Activated CD4-positive, alpha-beta T cell treated with anti-CD3 and anti-CD28 coated beads, Interleukin-2, amount 50 U/mL, for 1 hour (primary cell): ENCODE measurements around the gene PHKG1.
"Not testable (repeated sequence)": the region's sequence is repeated elsewhere in the genome, so short reads cannot be mapped to it uniquely, and the experiment has no call there.

Experiments used
- DNase-seq: peaks from one replicate; pipeline ENCODE4 v3.0.0-alpha.2; 2020

Gene PHKG1

DNA sequence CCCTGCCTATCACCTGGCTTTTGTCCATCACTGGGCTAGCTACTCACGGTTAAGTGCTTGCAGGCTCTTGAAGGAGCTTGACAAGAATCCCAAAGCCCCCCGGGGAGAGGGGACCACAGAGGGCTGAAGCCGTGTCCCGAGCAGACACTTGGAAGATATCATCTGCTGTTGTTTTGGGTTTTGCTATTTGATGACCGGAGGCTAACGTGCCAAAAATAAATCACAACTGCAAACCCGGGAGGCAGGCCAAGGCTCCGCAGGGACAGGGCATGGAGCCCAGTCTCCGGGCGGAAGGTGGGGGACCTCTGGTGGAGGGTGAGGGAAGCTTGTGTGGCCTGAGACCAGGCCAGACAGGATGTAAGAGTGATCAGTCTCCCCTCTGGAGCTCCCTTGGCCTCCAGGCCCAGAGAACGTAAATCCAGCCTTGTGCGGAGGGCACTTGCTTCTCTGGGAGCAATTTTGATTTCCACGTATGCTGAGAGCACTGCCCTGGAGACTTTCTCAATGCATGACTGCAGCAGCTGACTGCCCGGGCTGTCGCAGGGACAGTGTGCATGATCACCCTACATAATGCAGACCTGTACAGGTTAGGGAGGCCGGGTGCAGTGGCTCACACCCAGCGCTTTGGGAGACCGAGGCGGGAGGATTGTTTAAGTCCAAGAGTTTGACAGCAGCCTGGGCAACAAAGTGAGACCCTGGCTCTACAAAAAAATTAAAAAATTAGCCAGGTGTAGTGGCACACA lies at the start of gene PHKG1:
PHKG1 (minus strand) TSS at position 164 of the 743 bp plus-strand sequence. CDS start 4,011 bp downstream, outside the sequence.
- no peak for DNase-seq

DNA sequence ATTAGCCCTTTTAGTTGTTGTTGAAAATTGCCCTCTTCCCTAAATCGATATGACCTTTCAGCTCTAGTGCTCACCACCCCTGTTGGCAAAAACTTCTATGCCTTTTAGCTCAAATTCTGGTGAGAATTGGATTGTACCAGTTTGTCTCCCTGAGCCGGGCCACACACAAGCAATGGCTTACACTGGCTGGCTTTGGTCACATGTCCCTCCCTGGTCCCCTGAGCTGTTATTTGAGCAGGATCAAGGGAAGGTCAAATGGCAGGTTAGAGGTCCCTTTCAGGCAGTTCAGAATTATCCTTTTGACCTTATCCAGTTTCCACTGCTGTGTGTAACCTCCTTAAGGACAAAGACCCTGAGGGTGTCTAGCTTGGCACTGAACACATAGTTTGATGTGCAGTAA lies 38.3 kb upstream of the PHKG1 start:
- not testable (repeated sequence) for DNase-seq

DNA sequence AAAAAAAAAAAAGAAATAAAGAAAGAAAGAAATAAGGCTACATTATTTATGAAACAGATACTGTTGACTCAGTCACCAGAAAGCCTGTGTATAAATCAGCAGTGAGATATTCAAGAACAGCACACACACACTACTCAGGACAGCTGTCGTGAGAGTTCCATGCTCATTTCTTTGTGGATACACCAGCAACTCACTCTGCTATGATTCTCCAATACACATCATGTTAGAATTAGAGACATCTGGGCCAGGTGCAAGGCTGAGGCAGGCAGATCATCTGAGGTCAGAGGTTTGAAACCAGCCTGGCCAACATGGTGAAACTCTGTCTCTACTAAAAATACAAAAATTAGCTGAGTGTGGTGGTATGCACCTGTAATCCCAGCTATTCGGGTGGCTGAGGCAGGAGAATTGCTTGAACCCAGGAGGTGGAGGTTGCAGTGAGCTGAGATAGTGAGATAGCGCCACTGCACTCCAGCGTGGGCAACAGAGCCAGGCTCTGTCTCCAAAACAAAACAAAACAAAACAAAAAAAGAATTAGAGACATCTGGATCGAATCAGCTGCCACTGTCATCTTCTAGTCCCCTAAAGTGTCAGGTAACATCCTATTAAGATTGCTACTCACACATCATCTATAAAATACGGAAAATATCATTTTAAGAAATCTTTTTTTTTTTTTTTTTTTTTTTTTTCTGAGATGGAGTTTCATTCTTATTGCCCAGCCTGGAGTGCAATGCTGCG lies 34.7 kb upstream of the PHKG1 start:
- no peak for DNase-seq

DNA sequence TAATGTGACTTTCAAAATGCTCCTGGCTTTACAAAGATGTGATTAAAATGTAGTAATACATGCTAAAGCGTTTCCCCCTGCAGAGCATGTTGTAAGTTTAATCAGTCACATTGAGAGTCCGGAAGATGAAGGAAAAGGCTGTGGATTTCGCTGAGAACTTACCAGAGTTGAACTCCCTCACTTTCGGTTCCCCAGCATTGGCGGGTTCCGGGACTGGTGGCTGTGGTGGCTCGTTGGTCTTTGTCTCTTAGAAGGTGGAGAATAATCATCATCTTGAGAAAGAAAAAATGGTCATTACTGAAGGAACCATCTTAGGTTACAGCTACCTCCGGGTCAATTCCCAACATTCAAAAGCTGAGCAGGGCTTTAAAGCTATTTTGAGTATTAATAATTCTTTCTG lies 33.1 kb upstream of the PHKG1 start:
- no peak for DNase-seq

DNA sequence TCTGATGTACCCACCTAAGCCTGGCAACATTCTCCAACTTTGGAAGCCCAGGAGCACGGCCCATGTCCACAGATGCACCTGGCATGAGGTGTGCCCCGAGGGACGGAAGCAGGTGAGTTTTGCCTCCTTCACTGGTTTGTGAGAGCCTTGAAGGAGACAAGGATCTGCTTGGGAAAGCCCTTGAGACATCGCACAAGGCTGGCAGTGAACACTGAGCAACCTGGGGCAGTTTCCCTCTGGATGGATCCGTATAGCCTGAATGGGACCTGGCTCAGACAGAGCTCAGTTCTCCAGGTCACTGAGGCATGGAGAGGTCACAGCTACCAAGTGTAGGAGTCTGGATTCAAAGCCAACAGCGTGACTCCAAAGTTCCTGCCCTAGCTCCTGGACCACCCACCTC lies 32.2 kb upstream of the PHKG1 start:
- no peak for DNase-seq

DNA sequence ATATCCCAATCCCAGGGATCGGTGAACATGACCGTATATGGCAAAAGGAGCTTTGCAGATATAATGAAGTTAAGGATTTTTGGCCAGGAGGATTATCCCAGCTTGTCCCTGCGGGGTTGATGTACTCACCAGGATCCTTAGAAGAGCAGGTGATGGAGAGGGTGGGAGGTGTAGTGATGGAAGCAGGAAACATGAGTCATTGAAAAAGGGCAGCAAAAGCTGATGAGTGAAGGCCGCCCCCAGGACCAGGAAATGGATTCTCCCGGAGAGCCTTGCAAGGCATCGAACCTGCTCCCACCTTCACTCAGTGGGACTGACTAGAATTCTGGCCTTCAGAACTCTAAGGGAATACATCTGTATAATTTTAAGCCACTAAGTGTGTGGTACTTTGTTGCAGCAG lies 28.7 kb upstream of the PHKG1 start:
- no peak for DNase-seq

DNA sequence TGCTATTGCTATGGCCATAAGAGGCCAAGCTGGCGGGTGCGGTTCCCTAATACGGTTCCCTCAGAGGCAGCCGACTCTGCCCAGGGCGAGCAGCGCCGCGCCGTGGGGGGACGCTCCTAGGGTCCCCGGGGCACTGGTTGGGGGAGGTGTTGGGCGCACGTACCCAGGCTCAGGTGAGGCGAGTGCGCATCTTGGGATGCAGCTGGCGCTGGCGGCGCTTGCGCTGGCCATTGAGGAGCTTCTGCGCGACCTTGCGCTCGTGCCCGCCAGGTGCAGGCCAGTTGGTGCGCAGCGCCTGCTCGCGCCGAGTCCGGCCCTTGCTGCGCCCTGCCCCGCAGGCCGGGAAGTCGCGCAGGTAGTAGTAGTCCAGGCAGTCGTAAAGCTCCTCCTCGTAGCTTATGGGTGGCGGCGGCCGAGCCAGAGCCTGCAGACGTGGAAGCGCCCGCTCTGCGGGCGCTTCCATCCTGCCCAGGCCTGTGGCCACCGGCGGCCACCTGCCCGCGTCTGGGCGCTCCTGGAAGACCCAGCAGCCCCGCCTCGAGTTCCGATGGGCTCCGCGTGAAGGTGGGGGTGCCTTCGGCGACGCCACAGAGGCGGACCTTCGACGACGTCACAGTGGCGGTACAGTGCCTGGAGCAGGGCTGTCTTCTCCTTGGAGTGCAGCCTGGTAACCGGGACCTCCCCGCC lies 23.2 kb upstream of the PHKG1 start, which contains the start of gene NUPR2:
NUPR2 (minus strand) TSS at position 566 of the 687 bp plus-strand sequence; CDS start at position 463, 103 bp downstream.
- DNase-seq, result no peak

DNA sequence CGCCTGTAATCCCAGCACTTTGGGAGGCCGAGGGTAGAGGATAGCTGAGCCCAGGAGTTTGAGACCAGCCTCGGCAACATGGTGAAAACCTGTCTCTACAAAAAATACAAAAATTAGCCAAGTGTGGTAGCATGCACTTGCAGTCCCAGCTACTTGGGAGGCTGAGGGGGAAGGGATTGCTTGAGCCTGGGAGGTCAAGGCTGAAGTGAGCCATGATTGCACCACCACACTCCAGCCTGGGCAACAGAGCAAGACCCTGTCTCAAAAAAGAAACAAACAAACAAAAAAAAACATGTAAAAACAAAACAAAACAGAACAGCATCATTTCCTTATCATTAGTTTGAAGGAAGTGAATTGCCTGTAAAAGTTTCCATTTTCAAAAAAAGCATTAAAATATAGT lies 19.5 kb upstream of the PHKG1 start:
- DNase-seq, result not testable (repeated sequence)

DNA sequence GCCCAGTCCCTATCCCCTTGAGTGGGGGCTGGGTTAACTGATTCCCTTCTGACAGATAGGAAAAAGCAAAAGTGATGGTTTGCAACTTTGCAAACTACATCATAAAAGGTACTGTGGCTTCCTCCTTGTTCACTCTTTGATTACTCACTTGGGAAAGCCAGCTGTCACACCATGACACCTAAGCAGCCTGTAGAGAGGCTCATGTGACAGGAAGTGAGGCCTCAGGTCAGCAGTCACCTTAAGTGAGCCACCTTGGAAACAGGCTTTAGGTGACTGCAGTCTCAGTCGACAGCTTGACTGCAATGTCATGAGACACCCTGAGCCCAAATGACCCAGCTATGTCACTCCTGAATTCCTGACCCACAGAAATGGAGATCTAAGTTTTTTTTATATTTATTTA lies 17.9 kb upstream of the PHKG1 start:
- no peak for DNase-seq

DNA sequence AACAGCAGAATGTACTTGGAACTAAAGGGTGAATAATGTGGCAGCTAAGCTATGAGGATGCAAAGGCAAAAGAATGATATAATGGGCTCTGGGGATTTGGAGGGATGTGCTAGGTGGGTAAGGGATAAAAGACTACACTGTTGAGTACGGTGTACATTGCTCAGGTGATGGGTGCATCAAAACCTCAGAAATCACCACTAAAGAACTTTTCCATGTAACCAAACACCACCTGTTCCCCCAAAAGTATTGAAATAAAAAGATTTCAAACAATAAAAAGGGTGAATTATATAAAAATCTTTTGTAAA lies 15.2 kb upstream of the PHKG1 start:
- no peak for DNase-seq

DNA sequence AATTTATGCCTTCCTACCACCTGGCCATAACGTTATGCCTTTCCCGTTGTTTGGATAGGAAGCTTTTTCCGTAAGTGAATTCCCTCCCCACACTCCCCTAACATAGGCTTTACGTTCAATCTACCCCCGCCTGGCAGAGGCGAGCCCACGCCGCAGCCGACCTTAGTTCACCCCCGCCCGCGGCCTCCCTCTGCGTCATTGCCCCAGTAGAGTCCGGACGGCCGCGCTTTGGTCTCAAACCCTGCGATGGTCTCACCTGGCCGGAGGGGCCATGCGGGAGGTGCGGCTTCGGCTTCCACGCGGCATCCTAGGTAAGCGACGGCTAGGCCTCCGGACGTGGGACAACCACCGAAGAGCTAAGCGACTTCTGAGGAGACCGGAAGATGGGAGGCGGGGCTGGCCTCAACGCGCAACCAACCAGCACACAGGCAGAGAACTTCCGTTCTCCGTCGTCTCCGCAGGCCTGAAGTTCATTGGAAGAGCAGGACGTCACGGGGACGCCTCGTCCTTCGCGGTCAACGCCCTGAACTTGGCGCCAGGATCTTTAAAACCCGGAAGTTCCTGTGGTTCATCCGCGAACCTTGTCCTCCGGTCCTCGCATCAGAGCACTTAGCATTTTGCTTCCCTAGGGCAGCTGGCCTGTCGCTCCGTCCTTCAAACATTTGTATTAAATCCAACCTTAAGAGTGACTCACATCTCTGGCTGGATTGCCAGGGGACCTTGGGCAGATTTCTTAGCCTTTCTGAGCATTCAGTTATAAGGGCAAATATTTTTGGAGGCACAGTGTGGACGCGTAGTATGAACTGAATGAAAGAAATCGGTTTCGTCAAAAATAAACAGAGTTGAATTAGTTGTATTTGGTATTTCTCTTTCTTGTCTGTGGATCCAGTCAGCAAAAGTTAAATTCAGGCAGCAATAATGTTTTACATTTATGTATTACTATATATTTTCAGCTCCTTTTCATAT lies 13.6 kb upstream of the PHKG1 start, which contains the start of gene CHCHD2:
CHCHD2 (minus strand) TSS at position 369 of the 966 bp plus-strand sequence; CDS start at position 306, 63 bp downstream.
- peak; percentile 91 for DNase-seq

DNA sequence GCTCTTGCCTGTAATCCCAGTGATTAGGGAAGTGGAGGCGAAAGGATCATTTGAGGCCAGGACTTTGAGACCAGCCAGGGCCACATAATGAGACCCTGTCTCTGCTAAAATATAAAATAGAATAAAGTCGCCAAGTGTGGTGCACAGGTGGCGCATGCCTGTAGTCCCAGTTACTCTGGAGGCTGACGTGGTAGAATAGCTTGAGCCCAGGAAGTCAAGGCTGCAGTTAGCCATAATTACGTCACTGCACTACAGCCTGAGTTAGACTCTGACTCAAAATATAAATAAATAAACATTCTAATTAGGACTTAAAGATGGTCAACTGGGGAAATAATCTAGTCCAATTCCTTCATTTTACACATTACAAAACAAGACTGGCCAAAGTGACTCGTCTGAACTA lies 12.8 kb upstream of the PHKG1 start:
- peak; percentile 37 for DNase-seq

DNA sequence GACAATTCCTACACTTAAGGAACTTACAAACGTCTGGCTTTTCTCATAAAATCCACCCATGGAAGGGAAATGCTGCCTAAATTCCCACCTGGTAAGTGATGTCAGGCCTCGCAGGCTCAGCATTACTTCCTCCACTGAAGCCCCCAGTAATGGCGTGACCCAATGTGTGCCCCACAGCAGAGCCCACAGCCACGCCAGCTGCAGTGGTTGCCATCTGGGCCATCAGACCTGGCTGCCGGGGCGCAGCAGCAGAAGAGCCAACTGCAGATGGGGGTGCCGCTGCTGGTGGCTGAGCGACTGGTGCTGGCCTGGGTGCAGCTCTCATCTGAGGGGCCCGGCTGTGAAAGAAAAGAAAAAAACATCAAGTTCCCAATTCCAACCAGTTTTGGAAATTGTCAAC lies 11.4 kb upstream of the PHKG1 start:
- DNase-seq, result not testable (repeated sequence)

DNA sequence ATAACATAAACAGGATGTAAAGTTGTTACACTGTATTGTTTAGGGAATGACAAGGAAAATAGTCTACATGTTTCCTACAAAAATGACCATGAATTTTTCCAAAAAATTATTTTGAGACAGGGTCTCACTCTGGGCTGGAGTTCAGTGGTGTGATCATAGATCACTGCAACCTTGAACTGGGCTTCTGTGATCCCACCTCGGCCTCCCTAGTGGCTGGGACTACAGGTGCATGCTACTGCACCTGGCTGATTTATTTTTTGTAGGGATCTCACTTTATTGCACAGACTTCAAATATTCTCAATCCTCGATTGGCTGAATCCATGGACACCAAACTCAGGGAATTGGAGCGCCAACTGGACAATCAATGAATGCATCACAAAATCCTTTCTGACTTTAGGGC lies 6.9 kb upstream of the PHKG1 start:
- DNase-seq, result no peak

DNA sequence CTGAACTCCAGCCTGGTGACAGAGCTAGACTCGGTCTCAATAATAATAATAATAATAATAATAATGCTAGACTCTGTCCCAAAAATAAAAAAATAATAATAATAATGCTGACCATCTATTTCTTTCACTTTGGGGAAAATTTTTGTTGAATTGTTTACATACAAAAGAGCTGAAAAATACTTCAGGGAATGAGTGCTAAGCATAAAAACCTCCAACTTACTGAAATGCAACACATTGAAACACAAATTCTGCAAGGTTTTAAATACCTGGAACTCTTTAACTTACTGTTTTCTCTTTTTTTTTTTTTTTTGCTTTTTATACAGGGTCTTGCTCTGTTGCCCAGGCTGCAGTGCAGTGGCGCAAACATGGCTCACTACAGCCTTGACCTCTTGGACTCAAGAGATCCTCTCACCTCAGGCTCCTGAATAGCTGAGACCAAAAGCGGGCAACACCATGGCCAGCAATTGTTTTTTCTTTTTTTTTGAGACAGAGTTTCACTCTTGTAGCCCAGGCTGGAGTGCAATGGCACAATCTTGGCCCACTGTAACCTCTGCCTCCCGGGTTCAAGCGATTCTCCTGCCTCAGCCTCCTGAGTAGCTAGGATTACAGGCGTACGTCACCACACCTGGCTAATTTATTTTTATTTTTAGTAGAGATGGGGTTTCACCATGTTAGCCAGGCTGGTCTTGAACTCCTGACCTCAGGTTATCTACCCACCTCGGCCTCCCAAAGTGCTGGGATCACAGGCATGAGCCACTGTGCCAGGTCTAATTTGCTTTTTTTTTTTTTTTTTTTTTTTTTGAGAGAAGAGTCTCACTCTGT lies 5.6 kb upstream of the PHKG1 start:
- DNase-seq, result not testable (repeated sequence)

DNA sequence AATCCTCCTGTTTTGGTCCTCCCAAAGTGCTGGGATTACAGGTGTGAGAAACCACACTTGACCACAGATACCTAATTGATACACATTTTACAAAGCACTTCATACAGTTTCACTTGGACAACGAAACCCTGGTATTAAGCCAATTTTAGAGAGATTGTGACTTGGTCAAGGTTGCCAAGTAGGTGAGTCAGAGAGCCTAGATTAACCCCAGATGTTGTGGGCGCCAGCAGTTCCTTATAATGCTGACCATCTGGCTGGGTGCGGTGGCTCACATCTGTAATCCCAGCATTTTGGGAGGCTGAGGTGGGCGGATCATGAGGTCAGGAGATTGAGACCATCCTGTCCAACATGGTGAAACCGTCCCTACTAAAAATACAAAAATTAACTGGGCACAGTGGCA lies 4.9 kb upstream of the PHKG1 start:
- DNase-seq, result no peak

DNA sequence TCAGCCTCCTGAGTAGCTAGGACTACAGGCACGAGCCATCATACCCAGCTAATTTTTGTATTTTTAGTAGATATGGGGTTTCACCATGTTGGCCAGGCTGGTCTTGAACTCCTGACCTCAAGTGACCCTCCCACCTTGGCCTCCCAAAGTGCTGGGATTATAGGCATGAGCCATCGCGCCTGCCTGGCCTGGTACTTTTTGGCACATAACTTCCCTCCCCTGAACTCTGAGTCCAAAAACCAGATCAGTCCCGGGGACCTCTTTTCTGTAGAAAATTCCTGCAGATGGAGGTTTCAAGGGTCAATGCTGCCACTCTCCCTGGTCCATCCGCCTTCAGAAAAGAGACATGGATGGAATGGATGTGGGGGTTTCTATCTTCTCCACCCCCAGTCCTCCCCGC lies 364 bp downstream of the PHKG1 start:
- DNase-seq, result not testable (repeated sequence)

DNA sequence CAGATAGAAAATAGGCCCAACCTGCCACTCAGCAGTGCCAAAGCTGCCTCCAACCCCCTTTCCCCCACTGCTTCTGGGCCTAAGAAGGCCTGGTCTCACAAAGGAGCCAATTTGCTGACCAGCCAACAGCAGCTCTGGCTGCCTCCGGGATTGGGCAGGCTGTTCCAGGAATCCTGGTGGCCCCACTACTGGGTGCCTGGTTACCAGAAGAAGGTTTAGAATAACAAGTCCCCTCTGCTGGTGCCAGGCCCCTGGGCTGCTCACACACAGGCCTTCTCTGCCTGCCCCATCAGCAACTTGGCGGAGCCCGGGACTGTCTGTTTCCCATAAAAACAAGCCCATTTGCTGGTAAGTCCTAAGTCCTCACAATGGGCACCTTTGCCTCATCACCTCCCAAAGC lies 1.2 kb downstream of the PHKG1 start:
- DNase-seq, result no peak

DNA sequence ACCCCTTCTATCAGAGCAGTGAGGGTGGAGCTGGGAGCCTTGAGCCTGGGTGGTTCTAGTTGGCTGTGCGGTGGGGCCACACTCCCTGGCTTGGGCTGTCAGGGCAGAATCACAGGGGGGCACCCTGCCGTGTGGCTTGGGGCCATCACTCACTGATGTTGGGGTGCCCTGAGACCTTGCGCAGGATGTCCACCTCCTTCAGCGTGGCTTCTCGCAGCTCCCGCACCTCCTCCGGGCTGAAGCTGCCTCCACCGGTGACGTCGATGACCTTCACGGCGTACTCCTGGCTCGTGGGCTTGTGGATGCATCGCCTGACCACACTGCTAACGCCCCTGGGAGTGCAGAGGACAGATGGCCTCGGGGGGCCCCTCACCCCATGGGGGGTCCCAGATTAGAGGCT lies 5.3 kb downstream of the PHKG1 start:
- no peak for DNase-seq

DNA sequence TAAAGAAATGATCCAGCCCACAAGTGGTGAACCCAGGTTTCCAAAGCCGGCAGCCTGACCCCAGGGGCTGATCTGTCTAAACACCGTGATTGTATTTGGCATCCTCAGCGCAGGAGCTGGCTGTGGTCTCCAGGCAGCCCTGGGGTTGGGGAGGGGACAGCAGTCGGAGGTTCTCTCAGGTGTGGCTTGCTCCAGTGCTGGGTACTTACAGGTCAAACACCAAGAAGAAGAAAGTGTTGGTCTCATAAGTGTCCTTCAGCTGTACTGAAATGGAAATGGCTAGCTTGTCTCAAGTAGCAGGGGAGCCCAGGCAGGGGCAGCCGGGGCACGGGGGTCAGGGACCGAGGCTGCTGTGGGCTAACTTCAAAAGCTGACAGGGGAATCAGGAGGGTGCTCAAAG lies 6.0 kb downstream of the PHKG1 start:
- no peak for DNase-seq

DNA sequence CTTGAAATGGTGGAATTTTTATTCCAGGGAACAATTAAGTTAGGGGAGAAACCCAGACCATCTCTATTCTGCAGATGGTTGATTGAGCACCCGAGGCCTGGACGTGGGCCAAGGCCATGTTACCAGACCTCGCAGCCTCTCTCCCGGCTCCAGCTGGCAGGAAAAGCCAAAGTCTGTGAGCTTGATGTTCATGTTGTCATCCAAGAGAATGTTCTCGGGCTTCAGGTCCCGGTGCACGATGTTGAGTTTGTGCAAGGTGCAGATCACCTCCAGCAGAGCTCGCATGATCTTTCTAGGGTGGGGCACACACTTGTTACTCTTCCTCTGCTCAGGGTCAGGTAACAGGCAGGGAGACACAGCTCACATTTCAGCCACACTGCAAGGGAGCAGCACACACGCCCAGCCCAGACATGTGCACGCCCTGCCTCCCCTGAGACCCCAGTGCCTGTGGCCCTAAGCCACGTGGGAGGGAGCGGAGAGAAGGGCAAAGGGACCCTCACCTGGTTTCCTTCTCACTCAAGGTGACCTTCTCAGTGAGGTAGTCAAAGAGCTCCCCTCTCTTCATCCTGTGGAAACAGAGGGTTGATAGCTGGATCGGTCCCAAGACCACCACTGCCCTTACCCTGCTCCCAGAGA lies 9.5 kb downstream of the PHKG1 start:
- no peak for DNase-seq
